ENCODE results near the gene POU3F2.
A peak's percentile ranks its signal among the peaks of the same experiment; 100 is the strongest.

POU3F2 gene

GRCh38 chr6:98834060-98835031 is at the start of gene POU3F2:
POU3F2 (plus strand) TSS chr6:98834574; CDS start chr6:98834874, 300 bp downstream.
- Histone ChIP-seq H3K4me3 (peak within 1 kb of the TSS; percentile 74), H3K9me3 (no peaks in the 10 kb centered on the region), H3K36me3 (replicated peaks) (no peaks in the 10 kb centered on the region), H3K4me1 (peaks cover 23% of the 10 kb centered on the region), H3K27me3 (ENCODE audit: low read depth) (no peaks in the 10 kb centered on the region)
- peak; percentile 99 for DNase-seq (ENCODE audit: low spot score in 2 of 2)
- in situ Hi-C loops (cut with MboI; ENCODE audit: low sequenced_read_pairs): loop anchor here (25.0 kb wide), 3 partner anchors 197 to 797 kb away; no protein-coding TSS in a partner anchor

GRCh38 chr6:98787435-98787834 is 46.9 kb upstream of the POU3F2 start:
- Histone ChIP-seq H3K27me3 (ENCODE audit: low read depth) (0 out of 2 replicates have a peak, but pooled peaks cover 5% of the 10 kb centered on the region), H3K4me3 (no peak overlapping the region), H3K4me1 (peaks cover 11% of the 10 kb centered on the region), H3K9me3 (no peaks in the 10 kb centered on the region), H3K36me3 (replicated peaks) (no peaks in the 10 kb centered on the region)
- no peak for DNase-seq (ENCODE audit: low spot score in 2 of 2)
- in situ Hi-C loops (cut with MboI; ENCODE audit: low sequenced_read_pairs): no loop called here

- Histone ChIP-seq H3K4me3 (no peak overlapping the region), H3K36me3 (replicated peaks) (no peaks in the 10 kb centered on the region), H3K4me1 (peaks cover 11% of the 10 kb centered on the region), H3K9me3 (no peaks in the 10 kb centered on the region), H3K27me3 (ENCODE audit: low read depth) (0 out of 2 replicates have a peak, but pooled peaks cover 2% of the 10 kb centered on the region)
- in situ Hi-C loops (cut with MboI; ENCODE audit: low sequenced_read_pairs): no loop called here
- DNase-seq (ENCODE audit: low spot score in 2 of 2): peak in 1 of 2 experiments; percentile 13
Measured at GRCh38 chr6:98787961-98788360, 46.4 kb upstream of the POU3F2 start.

GRCh38 chr6:98794307-98794842 is 40.0 kb upstream of the POU3F2 start:
- Histone ChIP-seq H3K4me3 (no peak overlapping the region), H3K4me1 (peaks cover 7% of the 10 kb centered on the region; the same call in 1 of the 2 replicates), H3K36me3 (replicated peaks) (no peaks in the 10 kb centered on the region), H3K27me3 (ENCODE audit: low read depth) (no peaks in the 10 kb centered on the region), H3K9me3 (no peaks in the 10 kb centered on the region)
- DNase-seq (ENCODE audit: low spot score in 2 of 2): no peak
- in situ Hi-C loops (cut with MboI; ENCODE audit: low sequenced_read_pairs): no loop called here

GRCh38 chr6:98797217-98797994 is 37.0 kb upstream of the POU3F2 start:
- in situ Hi-C loops (cut with MboI; ENCODE audit: low sequenced_read_pairs): no loop called here
- no peak overlapping the region for H3K4me3 ChIP-seq
- H3K9me3 ChIP-seq: no peaks in the 10 kb centered on the region
- no peaks in the 10 kb centered on the region for H3K27me3 ChIP-seq (ENCODE audit: low read depth)
- H3K4me1 ChIP-seq: no peaks in the 10 kb centered on the region
- no peaks in the 10 kb centered on the region for H3K36me3 ChIP-seq (replicated peaks)
- no peak for DNase-seq (ENCODE audit: low spot score in 2 of 2)

- Histone ChIP-seq H3K4me3 (no peak overlapping the region), H3K4me1 (no peaks in the 10 kb centered on the region), H3K36me3 (replicated peaks) (no peaks in the 10 kb centered on the region), H3K9me3 (no peaks in the 10 kb centered on the region), H3K27me3 (ENCODE audit: low read depth) (peaks cover 6% of the 10 kb centered on the region)
- DNase-seq (ENCODE audit: low spot score in 2 of 2): no peak
- in situ Hi-C loops (cut with MboI; ENCODE audit: low sequenced_read_pairs): no loop called here
Measured at GRCh38 chr6:98800866-98801265, 33.5 kb upstream of the POU3F2 start.

GRCh38 chr6:98808541-98809210 is 25.7 kb upstream of the POU3F2 start:
- H3K4me3 ChIP-seq: no peak overlapping the region
- H3K36me3 ChIP-seq (replicated peaks): no peaks in the 10 kb centered on the region
- no peak for DNase-seq (ENCODE audit: low spot score in 2 of 2)
- in situ Hi-C loops (cut with MboI; ENCODE audit: low sequenced_read_pairs): no loop called here
- peaks cover 4% of the 10 kb centered on the region for H3K27me3 ChIP-seq (ENCODE audit: low read depth)
- H3K9me3 ChIP-seq: no peaks in the 10 kb centered on the region
- no peaks in the 10 kb centered on the region for H3K4me1 ChIP-seq

GRCh38 chr6:98812220-98812619 is 22.2 kb upstream of the POU3F2 start:
- DNase-seq (ENCODE audit: low spot score in 2 of 2): no peak
- no peak overlapping the region for H3K4me3 ChIP-seq
- in situ Hi-C loops (cut with MboI; ENCODE audit: low sequenced_read_pairs): no loop called here

GRCh38 chr6:98816799-98817198 is 17.6 kb upstream of the POU3F2 start:
- Histone ChIP-seq H3K4me1 (no peaks in the 10 kb centered on the region), H3K36me3 (replicated peaks) (no peaks in the 10 kb centered on the region), H3K4me3 (no peak overlapping the region), H3K27me3 (ENCODE audit: low read depth) (no peaks in the 10 kb centered on the region), H3K9me3 (no peaks in the 10 kb centered on the region)
- in situ Hi-C loops (cut with MboI; ENCODE audit: low sequenced_read_pairs): no loop called here
- DNase-seq (ENCODE audit: low spot score in 2 of 2): no peak

More at GRCh38 chr6:98812220-98812619, 22.2 kb upstream of the POU3F2 start:
- no peaks in the 10 kb centered on the region for H3K9me3 ChIP-seq
- no peaks in the 10 kb centered on the region for H3K4me1 ChIP-seq
- H3K36me3 ChIP-seq (replicated peaks): no peaks in the 10 kb centered on the region
- H3K27me3 ChIP-seq (ENCODE audit: low read depth): no peaks in the 10 kb centered on the region

- H3K4me3 ChIP-seq: no peak overlapping the region
- no peak for DNase-seq (ENCODE audit: low spot score in 2 of 2)
- in situ Hi-C loops (cut with MboI; ENCODE audit: low sequenced_read_pairs): no loop called here
- H3K36me3 ChIP-seq (replicated peaks): no peaks in the 10 kb centered on the region
- H3K27me3 ChIP-seq (ENCODE audit: low read depth): no peaks in the 10 kb centered on the region
- H3K9me3 ChIP-seq: no peaks in the 10 kb centered on the region
- H3K4me1 ChIP-seq: peaks cover 7% of the 10 kb centered on the region
Measured at GRCh38 chr6:98821756-98822405, 12.5 kb upstream of the POU3F2 start.

GRCh38 chr6:98823428-98824161 is 10.8 kb upstream of the POU3F2 start:
- Histone ChIP-seq H3K27me3 (ENCODE audit: low read depth) (no peaks in the 10 kb centered on the region), H3K4me1 (peaks cover 24% of the 10 kb centered on the region), H3K36me3 (replicated peaks) (no peaks in the 10 kb centered on the region), H3K4me3 (peak overlapping the region; percentile 35), H3K9me3 (no peaks in the 10 kb centered on the region; the same call in 1 of the 2 replicates)
- in situ Hi-C loops (cut with MboI; ENCODE audit: low sequenced_read_pairs): no loop called here
- DNase-seq (ENCODE audit: low spot score in 2 of 2): peak in 1 of 2 experiments; percentile 46

GRCh38 chr6:98824162-98824901 is 10.0 kb upstream of the POU3F2 start:
- in situ Hi-C loops (cut with MboI; ENCODE audit: low sequenced_read_pairs): no loop called here
- H3K4me3 ChIP-seq: peak overlapping the region; percentile 35
- DNase-seq (ENCODE audit: low spot score in 2 of 2): peak; percentile 68 to 82
- no peaks in the 10 kb centered on the region; the same call in 1 of the 2 replicates for H3K9me3 ChIP-seq
- peaks cover 30% of the 10 kb centered on the region for H3K4me1 ChIP-seq
- no peaks in the 10 kb centered on the region for H3K27me3 ChIP-seq (ENCODE audit: low read depth)
- no peaks in the 10 kb centered on the region for H3K36me3 ChIP-seq (replicated peaks)
